SHP77 treated with DMSO at 0.1 percent for 48 hours (cell line): ENCODE measurements around the gene SERTAD4.
"Not testable (repeated sequence)": the region's sequence is repeated elsewhere in the genome, so short reads cannot be mapped to it uniquely, and the experiment has no call there.

Source experiments
- DNase-seq: peaks from one replicate; lab custom pipeline; 2025; lab: John Stamatoyannopoulos, UW

The SERTAD4 gene

GRCh38 chr1:210232511-210233215 is at the start of gene SERTAD4:
TSS of gene SERTAD4 (plus strand) at chr1:210232796. CDS start at chr1:210237961, 5,165 bp downstream.
- DNase-seq: no peak

DNA sequence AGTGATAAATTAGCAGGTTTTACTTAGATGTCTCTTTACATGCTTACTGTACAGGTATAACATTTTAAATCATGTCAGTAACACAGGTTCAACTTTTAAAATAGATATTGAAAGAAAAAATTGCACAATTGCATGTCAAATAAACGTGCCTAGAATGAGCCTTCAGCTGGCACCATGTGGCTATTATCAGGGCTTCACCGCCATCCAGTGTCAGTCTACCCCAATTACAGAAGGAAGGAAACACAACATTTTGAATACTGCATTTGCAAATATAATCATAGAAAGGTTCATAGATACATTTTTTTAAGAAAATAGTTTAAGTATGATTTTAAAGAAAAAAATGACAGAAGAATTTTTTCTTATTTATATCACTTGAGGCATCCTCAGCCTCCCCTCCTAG is 47.5 kb upstream of the SERTAD4 start:
- DNase-seq: no peak

GRCh38 chr1:210187849-210188606 is 44.6 kb upstream of the SERTAD4 start:
- DNase-seq: not testable (repeated sequence)

DNA sequence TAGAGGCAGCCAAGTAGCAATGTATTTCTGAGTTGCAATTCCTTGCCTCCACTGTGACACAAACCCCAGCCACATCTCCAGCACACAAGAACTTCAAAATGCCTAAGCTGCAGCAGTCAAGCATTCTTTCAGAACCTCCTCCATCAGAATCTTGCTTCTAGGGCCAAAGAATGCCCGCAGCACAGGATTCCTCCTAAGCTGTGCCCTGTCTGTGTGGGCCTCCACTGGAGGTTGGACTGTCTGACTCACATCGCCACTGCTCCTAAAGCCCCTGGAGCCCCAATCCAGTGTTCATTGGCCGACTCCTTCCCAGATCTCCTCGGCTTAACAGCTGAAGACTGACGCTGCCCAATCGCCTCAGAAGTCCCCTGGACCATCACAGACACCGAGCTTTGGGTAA is 43.2 kb upstream of the SERTAD4 start:
- no peak for DNase-seq

DNA sequence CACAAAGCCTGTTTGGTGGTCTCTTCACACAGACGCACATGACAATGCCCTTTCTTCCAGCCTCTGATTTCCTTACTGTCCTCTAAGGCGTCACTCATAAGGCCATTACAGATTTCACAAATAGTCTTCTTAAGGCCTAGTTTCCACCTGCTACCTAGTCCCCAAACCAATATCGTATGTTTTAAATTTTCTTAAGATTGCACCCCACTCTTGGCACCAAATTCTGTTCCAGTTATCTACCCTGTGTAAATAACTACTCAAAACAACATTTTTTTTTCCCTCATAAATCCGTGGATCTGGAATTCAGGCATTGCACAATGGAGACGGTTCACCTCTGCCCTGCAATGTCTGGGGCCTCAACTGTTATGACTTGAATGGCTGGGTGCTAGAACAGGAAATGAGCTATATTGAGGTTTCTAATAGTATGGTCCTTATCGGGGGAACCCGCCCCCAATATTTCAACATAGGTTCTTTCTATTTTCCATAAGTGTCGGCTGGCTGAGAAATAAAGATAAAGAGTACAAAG is 36.9 kb upstream of the SERTAD4 start:
- no peak for DNase-seq

GRCh38 chr1:210196266-210196665 is 36.3 kb upstream of the SERTAD4 start:
- DNase-seq: not testable (repeated sequence)

DNA sequence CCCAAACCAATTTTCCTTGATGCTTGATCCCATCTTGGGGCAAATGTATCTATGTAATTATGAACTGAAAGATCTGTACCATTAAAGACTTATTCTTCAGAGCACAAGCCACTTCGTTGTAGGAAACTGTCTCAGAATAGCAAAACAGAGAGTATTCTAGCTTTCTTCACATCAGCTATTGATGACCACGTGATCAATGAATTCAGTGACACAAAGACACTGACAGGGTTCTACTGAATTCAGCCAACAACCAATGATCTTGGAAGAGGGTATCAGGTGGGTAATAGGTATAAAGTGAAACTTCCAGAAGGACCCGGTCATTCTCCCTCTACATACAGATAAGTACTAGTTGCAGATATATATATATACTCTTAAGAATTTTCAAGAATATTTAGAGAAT is 33.8 kb upstream of the SERTAD4 start:
- no peak for DNase-seq

DNA sequence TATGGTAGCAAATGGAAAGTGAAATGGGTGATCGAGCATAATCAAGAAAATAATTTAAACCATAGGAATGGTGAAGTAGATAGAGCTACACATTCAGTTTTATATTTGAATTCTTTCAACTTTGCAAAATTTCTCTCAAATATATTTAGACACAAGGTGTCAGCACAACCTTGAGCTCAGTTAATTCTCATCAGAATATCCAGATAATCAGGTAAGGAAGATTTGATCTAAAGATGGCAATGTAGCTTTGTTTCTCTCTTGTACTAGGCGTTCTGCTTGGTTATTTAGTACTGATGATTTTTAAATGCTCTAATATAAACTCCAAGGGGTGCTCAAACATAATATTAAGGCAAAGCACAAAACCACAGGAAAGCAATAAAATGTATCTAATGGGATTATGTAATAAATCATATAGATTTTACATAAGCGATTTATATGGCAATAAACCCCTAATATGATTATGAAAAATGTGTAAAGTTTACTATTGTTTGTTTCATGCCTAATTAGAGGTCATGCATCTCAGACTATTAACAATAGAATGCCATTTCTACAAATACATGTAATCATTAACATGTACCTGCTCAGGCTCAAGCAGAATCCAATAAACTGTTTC is 32.4 kb upstream of the SERTAD4 start:
- DNase-seq: no peak

DNA sequence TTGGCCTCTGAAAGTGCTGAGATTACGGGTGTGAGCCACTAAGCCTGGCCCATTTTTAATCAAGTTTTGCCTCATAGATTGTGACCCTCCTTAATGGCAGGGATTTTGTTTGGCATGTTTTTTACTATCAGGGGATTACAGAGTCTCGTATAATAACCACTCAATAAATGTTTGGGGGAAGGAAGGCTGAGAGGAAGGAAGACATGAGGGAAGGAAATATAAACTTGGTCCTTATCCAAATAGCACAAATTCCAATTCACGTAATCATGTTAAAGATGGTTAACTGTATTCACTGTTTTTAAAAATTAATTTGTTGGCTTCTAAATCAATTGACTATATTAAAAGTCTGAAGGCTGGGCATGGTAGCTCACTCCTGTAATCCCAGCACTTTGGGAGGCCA is 30.9 kb upstream of the SERTAD4 start:
- no peak for DNase-seq

DNA sequence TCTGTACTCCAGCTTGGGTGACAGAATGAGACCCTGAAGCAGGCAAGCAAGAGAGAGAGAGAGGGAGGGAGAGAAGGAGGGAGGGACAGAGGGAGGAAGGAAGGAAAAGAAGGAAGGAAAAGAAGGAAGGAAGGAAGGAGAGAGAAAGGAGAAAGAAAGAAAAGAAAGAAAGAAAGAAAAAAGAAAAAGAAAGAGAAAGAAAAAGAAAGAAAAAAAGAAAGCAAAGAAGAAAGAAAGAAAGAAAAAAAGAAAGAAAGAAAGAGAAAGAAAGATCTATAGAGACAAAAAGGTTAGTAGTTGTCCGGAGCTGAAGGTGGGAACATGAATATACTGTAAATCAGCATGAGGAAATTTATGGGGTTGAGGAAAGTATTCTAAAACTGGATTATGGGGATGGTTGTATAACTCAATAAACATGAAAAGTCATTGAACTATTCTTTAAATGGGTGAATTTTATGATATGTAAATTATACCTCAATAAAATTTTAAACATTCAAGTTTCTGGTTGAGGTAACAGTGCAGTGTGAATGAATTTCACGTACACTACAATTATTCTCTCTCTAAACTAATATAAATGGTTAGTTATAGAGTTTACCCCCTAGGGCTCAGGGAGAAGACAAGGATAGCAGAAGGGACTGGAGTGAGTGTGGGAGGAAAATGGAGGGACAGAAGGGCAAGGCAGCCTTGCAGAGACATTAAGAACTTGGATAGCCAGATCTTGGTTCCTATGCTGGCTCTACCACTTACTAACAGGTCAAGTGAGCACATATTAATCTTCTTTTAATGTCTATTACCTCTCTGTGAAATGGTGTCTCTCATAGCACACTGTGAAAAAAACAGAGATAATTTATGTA is 24.8 kb upstream of the SERTAD4 start:
- no peak for DNase-seq

- DNase-seq: no peak
These were observed 19.3 kb upstream of the SERTAD4 start for GRCh38 chr1:210213335-210213734.

DNA sequence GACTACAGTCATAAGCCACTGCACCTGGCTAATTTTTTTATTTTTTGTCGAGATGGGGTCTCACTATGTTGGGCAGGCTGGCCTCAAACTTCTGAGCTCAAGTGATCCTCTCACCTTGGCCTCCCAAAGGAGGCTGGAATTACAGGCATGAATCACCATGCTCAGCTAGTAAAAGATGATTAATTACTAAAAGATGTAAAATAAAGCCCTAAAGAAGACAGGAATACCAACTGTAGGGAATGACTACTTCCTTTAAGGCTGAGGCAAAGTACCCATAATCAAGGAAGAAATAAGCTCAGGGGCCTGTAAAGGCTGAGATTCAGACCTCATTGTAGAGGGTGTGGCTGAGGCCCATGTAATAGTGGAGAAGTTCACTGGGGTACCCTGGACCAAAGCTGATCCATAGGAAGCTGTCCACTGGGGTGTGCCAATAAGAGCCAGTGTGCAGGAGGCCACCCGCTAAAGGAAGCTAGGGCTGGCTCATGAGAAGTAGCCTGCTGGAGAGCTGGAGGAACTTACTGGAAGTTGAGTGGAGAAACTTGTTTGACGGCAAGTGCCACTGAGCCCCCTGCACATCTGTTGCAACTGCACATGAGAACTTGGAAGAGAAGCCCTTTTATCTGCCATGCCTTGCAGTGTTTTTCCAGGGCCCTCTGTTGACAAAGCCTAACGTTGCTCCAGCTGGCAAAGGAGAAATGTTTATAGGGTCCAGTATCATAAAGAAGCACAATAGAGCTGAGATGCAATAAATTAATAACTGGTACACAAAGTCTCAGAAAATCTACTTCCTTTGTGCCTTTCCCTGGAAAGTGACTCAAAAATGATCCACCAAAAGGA is 17.8 kb upstream of the SERTAD4 start:
- DNase-seq: no peak

GRCh38 chr1:210217482-210217881 is 15.1 kb upstream of the SERTAD4 start:
- DNase-seq: no peak

DNA sequence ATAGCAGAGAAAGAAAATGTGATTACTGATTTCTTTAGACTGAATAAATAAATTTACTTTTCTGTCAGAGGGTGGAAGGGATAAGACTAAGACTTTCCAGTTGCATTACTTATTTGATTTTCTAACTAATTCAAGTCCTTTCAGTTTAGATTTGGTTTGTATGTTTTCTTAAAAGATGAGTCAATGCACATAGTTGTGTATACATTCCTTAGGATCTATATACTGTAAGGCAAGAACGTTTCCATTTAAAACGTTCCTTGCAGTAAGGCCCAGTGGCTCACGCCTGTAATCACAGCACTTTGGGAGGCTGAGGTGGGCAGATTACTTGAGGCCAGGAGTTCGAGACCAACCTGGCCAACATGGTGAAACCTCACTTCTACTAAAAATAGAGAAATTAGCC is 14.5 kb upstream of the SERTAD4 start:
- DNase-seq: no peak

- DNase-seq: no peak
These were observed 10.1 kb upstream of the SERTAD4 start for GRCh38 chr1:210222340-210223006.

GRCh38 chr1:210223226-210223904 is 9.2 kb upstream of the SERTAD4 start:
- DNase-seq: no peak

DNA sequence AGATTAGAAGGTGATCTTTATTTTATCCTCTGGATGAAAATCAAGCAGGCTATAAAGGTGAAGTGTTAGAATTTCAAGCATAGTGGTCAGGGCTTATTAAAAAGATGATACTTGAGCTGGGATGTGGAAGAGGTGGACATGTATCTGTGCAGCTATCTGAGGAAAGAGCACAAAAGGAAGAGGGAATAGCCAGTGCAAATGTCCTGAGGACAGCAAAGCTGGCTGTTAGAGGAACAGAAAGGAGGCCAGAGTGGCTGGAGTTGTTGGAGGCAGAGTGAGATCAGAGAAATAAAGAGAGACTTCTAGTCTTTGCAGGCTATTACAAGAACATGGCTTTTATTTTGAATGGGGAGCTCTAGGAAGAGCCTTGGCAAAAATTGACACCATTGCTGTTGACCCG is 4.4 kb upstream of the SERTAD4 start:
- DNase-seq: no peak

GRCh38 chr1:210230149-210230695 is 2.4 kb upstream of the SERTAD4 start:
- DNase-seq: no peak

GRCh38 chr1:210231846-210232510 is 618 bp upstream of the SERTAD4 start:
- no peak for DNase-seq
